Activated CD4-positive, alpha-beta T cell treated with anti-CD3 and anti-CD28 coated beads, Interleukin-2, Interleukin-6, amounts not matched to agents 100 ng/mL and 50 ng/mL, durations not matched to agents 16 hours and 8 hours (primary cell): ENCODE measurements around the gene FOXP1.
A peak's percentile ranks its signal among the peaks of the same experiment; 100 is the strongest.

Experiments
- DNase-seq: peaks from one replicate; pipeline ENCODE4 v3.0.0-alpha.2; 2020

Gene FOXP1

DNA sequence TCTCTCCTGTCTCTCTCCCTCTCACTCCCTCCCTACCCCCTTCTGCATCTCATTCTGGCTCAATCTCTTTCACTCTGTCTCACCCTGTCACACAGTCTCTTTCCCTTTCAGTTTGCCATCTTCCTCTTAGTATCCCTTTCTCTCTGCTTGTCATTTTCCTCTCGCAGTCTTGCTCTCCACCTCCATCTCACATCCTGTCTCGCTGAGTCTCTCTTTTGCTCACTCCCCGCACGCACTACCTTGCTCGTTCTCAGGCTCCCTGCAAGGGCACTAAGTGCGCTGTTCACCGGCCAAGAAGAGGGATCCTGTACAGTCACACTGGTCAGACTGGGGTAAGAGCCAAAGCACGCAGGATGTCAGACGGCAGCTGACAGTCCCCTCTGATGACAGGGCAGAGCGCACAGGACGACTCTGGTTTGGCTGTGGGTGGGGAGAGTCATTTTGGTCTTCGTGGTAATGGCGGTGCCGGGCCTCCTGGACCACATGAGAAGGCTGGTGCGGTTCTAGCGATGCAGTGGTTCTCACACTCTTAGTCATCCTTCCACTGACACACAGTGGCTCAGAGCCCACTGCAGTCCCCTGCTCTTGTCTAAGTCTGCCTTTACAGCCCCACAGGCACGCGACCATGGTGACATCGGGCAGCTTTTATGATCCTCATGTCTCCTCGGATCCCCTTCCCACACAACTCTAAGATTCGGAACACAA lies 356.8 kb downstream of the FOXP1 start:
- DNase-seq, result peak; percentile 97

DNA sequence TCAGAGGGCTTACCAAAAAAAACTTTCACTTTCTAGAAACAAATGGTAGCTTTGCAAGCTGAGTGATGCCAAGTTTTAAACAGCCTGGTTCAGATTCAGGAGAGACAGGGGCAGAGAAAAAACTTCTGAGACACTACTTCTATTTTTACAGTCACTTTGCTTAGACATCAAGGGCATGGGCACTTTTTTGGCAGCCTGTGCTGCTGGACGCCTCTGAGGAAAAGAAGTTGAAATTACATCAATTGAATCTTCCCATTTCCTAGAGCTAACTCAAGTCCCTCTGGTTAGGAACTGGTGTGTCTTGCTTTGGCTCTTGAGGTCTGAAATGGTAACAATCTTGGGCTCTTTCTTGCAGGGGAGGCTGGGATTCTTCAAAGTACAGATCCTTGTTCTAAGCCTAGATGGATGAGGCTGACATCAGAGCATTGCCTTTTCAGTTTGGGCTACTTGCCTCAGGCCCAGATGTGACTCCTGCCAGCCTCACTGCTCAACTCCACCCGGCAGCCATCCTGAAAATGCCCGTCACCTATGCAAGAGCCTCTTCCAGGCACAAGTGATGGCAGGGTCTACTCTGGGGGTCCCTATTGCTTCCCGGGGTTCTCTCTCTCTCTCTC lies 357.5 kb downstream of the FOXP1 start:
- peak; percentile 18 for DNase-seq

DNA sequence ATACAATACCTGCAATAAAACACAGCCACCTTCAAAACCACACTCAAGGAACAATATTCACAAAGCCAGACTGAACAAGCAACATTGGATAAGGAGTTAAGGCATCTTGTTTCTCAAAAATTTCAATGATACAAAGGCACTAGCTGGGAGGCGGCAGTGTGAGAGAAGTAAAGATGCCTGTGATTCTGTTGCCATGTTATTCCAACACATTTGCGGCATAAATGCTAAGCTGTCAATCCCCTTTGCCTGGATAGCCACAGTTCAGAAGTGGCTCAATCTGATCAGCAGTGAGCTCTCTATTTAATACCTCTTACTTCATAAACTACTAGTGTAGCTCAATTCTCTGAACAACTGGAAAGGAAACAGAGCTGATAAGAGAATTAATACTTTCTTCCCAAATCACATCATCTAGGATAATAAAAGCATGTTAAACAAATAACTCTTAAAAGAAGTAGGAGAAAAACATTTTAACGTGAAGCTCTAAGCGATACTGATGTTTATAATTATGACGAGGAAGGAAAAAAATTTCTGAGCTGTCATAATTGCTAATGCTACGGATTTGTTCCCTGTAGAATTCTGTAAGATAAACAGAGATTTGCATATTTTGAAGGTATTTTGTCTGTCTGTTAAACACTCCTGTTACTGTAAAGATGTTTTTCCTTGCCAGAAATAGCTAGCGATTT lies 358.4 kb downstream of the FOXP1 start:
- DNase-seq, result no peak

DNA sequence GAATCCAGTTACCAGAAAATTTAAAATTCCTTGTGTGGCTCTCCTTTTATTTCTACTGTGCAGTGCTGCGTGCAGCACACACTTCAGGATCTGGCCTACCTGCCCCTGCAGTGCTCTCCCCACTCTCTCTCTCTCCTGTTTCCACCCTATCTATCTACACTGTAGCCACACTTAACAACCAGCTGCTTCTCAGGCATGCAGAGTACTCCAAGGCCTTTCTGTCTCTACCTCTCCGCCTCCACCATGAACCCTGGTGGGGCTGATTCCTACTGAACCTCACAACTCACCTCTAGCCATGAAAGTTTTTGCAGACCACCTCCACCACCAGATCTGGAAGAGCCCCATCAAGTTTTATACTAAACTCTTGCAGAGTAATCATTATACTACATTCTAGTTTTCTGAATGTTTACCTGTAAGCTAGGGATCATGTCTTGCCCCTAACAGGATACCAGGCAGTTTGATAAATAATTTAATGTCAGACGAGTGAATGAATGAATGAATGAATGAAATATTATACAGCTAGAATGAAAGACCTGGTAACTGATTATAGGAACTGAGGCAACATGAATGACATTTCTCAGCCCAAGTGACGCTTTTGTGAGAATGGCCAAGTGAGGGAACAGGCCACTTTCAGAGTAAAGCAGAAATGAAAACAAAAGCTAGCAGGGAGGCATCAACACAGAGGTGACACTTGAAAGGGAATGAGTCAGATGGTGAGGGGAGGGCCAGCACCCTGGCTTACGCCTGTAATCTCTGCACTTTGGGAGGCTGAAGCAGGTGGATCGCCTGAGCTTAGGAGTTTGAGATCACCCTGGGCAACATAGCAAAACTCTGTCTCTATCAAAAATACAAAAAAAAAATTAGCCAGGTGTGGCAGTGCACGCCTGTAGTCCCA lies 363.5 kb downstream of the FOXP1 start:
- peak; percentile 65 for DNase-seq

DNA sequence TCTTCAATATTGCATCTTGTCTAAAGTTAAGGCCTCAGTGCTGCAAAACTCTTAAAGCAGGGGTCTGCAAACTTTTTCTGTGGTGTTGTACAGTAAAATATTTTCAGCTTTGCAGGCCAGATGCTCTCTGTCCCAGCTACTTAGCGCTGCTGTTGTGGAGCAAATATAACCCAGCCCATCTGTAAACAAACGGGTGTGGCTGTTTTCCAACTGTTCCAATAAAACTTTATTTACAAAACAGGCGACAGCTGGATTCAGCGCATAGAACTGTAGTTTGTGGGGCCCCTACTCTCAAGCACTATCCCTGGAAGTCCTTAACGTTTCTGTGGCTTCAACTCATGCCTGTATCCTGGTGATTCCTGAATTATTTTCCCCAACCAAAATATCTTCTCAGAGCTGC lies 365.0 kb downstream of the FOXP1 start:
- DNase-seq, result no peak

DNA sequence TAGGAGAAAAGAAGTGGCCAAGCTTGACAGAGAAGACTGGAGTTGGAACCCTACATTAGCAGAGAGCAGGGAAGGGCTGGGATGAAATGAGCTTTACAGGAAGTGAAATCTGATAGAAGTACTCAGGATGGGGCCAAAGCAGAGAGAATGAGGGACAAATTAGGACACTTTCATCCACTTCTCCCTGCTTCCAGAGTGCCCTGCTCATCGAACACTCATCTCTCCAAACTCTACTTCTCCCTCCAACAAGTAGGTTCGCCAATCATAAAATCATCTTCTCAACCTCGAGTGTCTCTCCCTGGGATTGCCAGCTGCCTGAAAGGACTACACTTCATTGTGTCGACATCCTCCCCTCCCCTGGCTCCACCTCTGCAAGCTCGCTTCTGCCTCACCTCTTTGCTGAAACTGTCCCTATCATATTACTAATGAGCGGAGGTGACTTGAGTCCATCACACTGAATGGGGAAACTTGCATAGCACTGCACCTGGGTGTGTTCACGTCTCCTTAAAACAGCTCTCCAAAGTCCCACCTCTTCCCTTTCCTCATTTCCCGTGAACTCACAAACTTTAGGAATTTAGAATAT lies 365.8 kb downstream of the FOXP1 start:
- DNase-seq, result no peak

DNA sequence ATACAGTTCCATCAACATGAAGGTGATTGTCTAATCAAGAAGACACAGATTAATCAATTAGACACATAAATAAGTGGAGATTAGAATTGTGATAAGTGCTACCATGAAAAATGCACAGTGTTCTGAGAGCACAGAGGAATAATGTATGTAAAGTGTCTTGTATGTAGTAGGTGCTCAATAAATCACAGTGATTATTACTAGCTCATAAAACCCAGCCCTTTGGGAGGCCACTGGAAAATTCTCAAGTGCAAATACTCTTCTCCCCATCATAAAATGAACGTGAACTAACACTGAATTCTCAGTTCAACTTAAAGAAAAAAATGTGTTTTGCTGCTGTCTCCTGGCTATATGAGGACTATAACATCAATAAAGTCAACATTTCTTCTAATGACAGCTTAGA lies 368.2 kb downstream of the FOXP1 start:
- DNase-seq, result no peak

DNA sequence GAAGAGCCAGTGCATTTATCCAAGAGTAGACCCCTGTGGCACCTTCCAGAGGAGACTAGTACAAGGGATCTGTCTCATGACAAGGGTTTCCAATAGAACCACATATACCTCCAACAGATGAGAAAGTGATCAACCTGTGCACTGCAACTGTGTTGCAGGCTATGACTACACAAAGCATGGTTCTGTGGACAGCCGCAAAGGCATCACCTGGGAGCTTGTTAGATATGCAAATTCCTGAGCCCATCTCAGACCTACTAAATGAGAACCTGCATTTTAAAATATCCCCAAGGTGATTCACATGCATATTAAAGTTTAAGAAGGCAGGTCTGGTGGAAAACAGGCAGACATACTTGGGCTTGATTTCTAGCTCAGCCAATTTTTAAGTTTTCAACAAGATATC lies 368.7 kb downstream of the FOXP1 start:
- DNase-seq, result no peak

DNA sequence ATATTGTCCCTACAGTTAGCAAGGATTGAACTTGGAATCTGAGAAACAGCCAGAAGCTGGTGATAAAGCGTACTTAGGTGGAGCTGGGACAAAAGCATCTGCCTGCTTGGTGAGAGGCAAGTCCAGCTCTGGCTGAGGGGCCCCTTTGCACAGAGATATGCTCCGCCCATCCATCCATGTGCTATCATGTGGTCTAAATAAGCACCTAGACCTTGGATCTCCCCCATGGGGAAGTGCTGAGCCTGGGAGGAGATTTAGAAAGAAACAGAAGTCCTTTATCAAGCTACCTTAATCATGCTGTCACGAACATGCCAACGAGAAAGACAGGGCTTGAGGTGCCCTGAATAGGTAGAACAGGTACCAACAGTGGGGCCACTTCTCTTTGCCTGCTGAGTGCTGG lies 369.5 kb downstream of the FOXP1 start:
- DNase-seq, result no peak

DNA sequence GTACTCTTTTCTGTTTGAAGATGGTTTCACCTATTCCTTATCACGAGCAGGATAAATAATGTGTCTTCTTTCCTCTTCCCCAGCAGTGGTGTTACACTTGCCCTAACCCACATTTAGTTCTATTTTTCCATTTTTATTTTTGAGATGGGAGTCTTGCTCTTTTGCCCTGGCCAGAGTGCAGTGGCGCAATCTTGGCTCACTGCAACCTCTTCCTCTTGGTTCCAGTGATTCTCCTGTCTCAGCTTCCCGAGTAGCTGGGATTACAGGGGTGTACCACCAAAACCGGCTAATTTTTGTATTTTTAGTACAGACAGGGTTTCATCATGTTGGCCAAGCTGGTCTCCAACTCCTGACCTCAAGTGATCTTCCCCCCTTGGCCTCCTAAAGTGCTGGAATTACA lies 372.4 kb downstream of the FOXP1 start:
- DNase-seq, result no peak

DNA sequence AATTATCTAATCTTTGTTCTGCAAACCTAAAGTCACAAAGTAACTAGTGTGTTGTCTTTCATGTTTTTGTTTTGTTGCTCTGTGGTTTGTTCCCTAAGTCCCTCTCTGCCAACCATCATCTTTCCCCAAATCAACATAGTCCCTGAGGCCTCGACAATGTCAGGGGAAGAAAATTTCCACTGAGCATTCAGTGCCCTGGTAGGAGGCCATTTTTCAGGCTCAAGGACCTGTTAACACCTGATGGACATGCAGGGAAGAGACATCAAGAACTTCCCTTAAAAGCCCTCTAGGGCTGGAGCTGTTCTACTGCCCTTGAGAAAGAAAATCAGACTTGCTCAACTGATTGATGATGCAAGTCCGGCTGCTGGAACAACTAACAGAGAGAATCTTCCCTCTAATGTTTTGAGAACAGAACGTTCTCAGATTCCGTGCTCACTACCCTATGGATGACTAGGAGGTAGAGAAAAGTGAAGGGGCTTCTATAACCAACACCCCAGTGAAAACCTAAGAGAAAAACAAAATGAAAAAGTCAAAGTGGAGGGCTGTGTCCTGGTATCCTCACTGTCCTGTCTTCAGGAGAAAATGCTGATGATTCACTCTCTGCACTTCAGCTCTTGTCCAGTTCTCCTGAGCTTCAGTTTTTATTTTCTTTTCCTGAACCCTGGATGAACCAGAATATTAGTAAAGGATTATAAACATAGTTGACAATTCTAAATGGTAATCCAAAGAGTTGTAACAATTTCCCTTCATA lies 373.1 kb downstream of the FOXP1 start:
- no peak for DNase-seq

DNA sequence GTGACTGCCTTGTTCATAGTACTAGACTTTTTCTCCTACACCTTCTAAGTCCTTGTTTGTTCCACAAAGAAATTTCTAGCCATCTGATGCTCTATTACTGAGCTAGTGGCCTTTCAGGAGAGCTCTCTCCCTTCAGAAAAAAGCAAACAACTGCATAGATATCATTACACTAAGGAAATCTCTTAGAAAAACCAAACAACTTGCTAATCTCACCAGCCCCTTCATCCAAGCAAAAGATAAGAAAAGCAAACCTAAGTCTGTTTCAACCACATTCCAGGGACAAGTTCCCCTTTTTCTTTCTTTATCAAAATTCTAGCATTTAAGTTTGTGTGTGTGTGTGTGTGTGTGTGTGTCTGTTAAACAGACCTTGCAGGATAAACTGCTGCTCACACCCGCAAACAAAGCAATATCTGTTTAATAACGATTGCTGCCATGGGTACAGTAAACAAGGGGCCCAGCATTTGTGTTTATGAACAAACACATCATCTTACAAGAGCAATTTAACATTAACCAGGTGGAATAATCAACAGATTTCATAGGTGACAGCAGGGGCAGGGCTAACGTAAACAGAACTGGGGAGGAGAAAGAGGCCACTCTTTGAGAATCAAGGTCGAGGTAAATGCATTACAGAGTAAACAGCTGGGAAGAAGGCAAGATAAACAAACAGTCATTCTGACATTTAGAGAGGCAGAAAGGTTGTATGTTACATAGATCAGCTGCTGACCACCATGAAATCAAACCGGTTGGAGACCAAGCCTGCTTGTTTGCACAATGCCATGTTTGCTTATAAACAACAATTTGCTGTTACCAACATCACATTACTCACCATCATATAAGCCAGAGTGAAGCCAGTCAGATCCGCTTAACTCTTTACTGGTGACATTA lies 375.1 kb downstream of the FOXP1 start:
- no peak for DNase-seq

DNA sequence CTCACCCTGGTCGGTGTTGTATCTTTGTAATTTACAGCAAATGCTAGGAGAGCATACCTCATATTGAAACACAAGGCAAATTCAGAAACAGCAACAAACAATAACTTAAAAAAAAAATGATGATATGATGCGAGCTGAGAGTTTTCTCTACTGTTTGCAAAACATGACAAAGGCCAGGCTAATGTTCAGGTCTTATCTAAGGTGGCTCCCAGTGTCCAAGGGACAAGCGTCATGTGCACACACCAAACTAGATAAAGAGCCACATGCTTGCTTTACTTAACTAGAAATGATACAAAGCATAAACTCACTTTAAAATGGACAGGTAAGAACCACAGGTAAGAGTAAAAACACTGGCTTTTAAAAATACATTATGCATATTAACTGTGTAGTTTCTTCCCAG lies 375.9 kb downstream of the FOXP1 start:
- no peak for DNase-seq

DNA sequence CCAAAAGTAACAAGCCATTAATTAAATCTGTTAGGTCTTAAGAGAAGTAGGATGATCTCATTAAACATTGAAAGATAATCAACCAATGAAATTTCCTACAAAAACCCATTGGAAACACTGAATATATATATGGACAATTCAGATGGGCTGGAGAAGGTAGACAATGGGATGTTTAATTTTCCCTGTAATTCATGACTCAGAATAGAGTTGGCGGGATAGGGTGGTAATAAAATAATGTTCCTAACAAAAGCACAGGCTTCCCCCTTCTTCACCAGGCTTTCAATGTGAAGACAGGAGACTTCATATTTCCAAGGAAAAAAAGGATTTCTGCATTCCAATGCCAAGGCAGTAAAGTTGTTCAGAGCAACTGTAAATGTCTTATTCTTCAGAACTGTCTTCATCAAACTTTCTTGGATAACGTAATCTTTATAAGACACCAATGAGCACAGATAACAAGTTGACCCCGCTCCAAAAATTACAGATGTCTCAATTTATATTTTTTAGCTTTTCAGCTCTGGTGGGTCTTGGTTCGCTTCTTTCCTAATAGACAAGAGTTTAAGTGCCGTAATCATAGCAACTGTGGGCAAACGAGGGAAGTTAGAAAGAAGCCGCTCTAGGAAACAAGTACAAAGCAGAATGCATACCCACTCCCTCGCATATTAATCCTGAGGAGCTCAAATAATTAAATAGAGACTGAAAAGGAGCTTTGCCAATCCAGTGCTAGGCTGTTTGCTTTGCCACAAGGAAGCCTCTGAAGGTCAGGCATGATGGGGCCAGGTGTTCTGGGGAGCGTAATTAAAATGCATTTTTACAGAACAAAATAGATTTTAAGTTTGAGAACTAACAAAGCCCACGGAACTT lies 377.0 kb downstream of the FOXP1 start:
- DNase-seq, result no peak

DNA sequence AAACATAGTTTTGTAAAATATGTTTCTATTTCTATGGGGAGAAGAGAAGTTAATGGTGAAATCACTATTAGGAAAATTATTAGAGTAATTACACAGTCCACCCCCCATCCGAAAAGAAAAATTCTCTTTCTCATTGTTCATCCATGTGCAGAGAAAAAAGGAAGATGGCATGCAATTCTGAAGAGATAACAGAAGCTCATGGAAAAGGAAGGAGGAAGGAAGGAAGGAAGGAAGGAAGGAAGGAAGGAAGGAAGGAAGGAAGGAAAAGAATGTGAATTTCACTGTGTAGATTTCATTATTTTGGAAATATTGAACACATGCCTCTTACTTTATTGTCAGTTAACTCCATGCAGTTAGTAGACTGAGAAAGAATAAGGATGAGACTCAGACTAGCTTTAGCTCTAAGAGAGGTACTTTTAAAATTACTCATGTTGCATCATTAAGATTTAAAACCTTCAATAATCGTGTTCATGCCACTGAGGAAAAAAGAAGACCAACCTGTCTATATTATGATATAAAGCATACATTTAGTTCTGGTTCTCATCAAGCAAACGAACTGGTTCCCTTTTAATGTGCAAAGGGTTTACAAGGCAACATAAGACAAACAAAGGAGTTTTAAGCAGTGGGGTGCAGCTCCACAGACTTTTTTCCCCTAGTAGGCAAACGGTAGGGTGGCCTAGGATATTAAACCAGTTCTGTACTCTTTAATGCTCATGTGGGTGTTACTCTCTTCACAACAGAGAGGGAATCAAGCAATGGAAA lies 379.6 kb downstream of the FOXP1 start:
- no peak for DNase-seq

DNA sequence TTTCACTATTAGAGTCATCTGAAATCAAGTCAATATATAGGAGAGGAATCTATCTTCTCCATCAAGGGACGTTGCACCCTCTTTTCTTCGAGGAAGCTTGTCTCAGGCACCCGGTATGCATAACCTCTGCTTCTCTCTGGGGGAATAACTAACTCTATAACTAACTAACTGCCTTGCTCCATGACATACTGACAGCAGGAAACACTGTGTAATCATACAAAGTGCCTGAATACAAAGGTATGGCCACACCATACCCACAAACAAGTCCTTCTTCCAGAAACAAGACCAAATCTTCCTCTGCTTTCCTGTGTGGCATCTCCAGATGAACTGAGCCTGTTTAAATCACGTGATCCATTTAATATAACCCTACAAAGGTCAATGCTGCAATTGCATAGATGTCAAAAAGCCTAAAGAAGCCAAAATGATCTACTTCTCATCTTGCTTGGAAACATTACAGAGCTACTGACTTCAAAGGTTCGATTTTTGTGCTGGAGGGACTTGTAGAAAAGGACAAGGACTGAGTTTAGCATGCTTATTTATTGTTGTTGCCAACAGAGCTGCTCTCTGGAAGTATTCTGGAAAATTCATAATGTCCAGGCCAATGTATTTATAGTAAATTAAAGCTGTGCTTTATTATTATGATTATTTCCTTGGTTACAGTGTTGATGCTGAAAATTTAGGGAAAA lies 380.5 kb downstream of the FOXP1 start:
- DNase-seq, result no peak

DNA sequence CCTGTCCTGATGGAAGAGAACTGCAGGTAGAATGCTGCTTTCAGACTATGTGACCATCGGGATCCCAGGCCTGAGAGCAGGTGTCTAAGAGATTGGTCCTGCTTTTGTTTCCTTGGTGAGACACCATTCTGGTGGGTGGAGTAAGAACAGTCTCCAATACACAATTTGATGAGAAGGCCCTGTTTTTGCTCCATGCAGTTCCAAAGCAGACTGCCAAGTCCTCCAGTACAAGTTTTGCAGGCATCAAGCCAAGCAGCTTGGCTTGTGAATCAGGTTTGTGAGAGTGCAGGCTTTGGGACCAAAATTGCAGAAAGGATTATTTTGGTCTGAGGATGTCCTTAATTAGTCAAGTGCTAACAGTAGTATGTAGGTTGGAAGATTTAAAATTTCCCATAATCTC lies 381.6 kb downstream of the FOXP1 start:
- DNase-seq, result no peak

DNA sequence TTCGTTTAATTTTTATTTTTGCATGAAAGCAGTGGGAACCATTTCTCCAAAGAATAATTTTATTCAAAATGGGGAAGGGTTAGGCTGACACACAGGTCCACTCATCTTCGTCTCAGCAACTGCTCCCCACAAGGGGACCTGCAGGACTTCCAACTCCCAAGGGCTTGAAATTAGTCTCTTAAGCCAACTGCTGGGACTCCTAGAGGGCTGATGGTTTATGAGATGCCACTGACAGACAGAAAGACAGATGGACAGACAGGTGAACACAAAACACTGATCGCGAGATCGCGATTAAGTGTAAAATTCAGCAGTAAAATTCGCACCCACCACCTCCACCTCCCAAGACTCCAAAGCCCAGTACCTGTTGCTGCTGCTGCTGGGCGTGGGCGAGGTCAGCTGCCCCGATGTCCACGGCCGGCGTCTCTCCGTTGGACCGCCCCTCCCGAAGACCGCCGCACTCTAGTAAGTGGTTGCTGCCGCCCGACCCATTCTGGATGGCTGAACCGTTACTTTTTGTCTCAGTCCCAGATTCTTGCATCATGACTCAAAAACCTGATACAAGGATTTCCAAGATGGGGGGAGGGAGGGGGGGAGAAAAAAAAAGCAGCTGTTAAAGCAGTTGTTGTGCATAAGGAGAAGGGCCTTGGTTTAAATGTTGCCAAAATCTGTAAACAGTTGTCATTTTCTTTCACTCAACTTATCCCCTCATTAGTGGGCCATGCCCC lies 385.5 kb downstream of the FOXP1 start:
- no peak for DNase-seq
